Measurements from ENCODE around the gene MAP3K3.

GRCh38 chr17:63592797-63593196 is 29.4 kb upstream of the MAP3K3 start:
- TF ChIP-seq CTCF (tag by site-specific recombination; IDR thresholded peaks at IDR 0.05) (no peak), ZFP41 (tag by site-specific recombination; IDR thresholded peaks at IDR 0.05; ENCODE audit: borderline replicate concordance) (no peak), ZNF174 (tag by site-specific recombination; IDR thresholded peaks at IDR 0.05) (no peak), ZFP37 (tag by site-specific recombination; IDR thresholded peaks at IDR 0.05) (no peak), ZNF274 (IDR thresholded peaks at IDR 0.05; ENCODE audit: low read length) (no peak), ZNF274 (tag by site-specific recombination; IDR thresholded peaks at IDR 0.05; ENCODE audit: borderline replicate concordance) (no peak)

Data from HEK293 (cell line).